HG03280 (cell line): ENCODE results near the gene TMEM115.

Experiments
- ATAC-seq: cut with Tn5 transposase; IDR thresholded peaks from one replicate; pipeline ENCODE4 v1.9.1; 2021; ENCODE audit warnings: mild to moderate bottlenecking, moderate library complexity; ENCODE audit not compliant: unreplicated experiment

The TMEM115 gene

GRCh38 chr3:50353245-50354004 is 5.9 kb downstream of the TMEM115 start:
- no peak for ATAC-seq

- ATAC-seq: no peak
Observed at GRCh38 chr3:50352781-50353180, 6.5 kb downstream of the TMEM115 start.

- no peak for ATAC-seq
Observed at GRCh38 chr3:50351323-50351697, 8.0 kb downstream of the TMEM115 start.

- peak; percentile 85 for ATAC-seq
Observed at GRCh38 chr3:50350527-50351322, 8.6 kb downstream of the TMEM115 start, which contains the start of the genes CYB561D2 and NPRL2. Gene CYB561D2 (plus strand): TSS chr3:50350862. CDS start chr3:50351434, 572 bp downstream. Gene NPRL2 (minus strand): TSS chr3:50350775. CDS start chr3:50350652, 123 bp downstream.

GRCh38 chr3:50350213-50350526 is 9.2 kb downstream of the TMEM115 start:
- ATAC-seq: no peak

- no peak for ATAC-seq
Observed at GRCh38 chr3:50347187-50347813, 12.0 kb downstream of the TMEM115 start.

GRCh38 chr3:50345586-50346234 is 13.6 kb downstream of the TMEM115 start, which contains the start of gene ZMYND10:
Gene ZMYND10 (minus strand): TSS chr3:50345732. CDS start chr3:50345579, 153 bp downstream.
- no peak for ATAC-seq

GRCh38 chr3:50345008-50345407 is 14.3 kb downstream of the TMEM115 start:
- no peak for ATAC-seq

- ATAC-seq: no peak
Observed at GRCh38 chr3:50342813-50343633, 16.3 kb downstream of the TMEM115 start.

GRCh38 chr3:50341996-50342650 is 17.2 kb downstream of the TMEM115 start:
- no peak for ATAC-seq

GRCh38 chr3:50341537-50341936 is 17.8 kb downstream of the TMEM115 start:
- no peak for ATAC-seq

- ATAC-seq: no peak
Observed at GRCh38 chr3:50340448-50341329, 18.6 kb downstream of the TMEM115 start, which contains the start of gene RASSF1. Gene RASSF1 (minus strand): TSS chr3:50340836. CDS start chr3:50340805, 31 bp downstream.

GRCh38 chr3:50340147-50340447 is 19.2 kb downstream of the TMEM115 start:
- ATAC-seq: no peak

GRCh38 chr3:50339485-50340146 is 19.7 kb downstream of the TMEM115 start:
- ATAC-seq: no peak

GRCh38 chr3:50338965-50339364 is 20.4 kb downstream of the TMEM115 start:
- no peak for ATAC-seq

GRCh38 chr3:50337175-50337861 is 22.0 kb downstream of the TMEM115 start:
- peak; percentile 80 for ATAC-seq

GRCh38 chr3:50336452-50337174 is 22.7 kb downstream of the TMEM115 start:
- ATAC-seq: peak; percentile 34
